Kidney epithelial cell (primary cell): Measurements from ENCODE around the gene GPSM1. TPM values are rescaled to one million over a fixed set of nuclear protein-coding genes. Genes with fewer than 3 reads are reported as not detected.

Experiments used
- DNase-seq: peaks from one replicate; pipeline ENCODE4 v3.0.0-alpha.2; 2010; ENCODE audit warnings: low read depth
- H3K27me3 ChIP-seq: 2 replicates; pipeline ENCODE4 v1.6.0; 2011; ENCODE audit warnings: low read length; ENCODE audit not compliant: control insufficient read depth, insufficient read depth
- H3K36me3 ChIP-seq: 2 replicates; pipeline ENCODE4 v1.5.1; 2011; ENCODE audit warnings: low read length; ENCODE audit not compliant: control insufficient read depth, insufficient read depth
- H3K4me3 ChIP-seq: 2 replicates; pipeline ENCODE4 v1.5.1; 2011; ENCODE audit warnings: low read depth, mild to moderate bottlenecking, control low read depth, low read length
- total RNA-seq: library from RNA; depleted of rRNA; stranded (reverse); fragments of >200 nt; gene quantifications from 2 replicates; pipeline ENCODE4 v1.2.3, GENCODE V29; 2015
- TF ChIP-seq, protein P1 (sequence below): IDR thresholded peaks from 2 replicates; pipeline ENCODE4 v1.5.1; 2011; ENCODE audit warnings: mild to moderate bottlenecking, moderate library complexity, low read length, control low read depth, inconsistent platforms; ENCODE audit not compliant: insufficient read depth, poor library complexity, severe bottlenecking

Gene GPSM1
- total RNA-seq, 1 donor from 2014 or later = 31.8 TPM

GRCh38 chr9:136293476-136294077 is 33.8 kb upstream of the GPSM1 start:
- H3K4me3 ChIP-seq = no peak overlapping the region
- H3K36me3 ChIP-seq = no peaks in the 10 kb centered on the region
- DNase-seq = no peak
- TF ChIP-seq, protein P1, sequence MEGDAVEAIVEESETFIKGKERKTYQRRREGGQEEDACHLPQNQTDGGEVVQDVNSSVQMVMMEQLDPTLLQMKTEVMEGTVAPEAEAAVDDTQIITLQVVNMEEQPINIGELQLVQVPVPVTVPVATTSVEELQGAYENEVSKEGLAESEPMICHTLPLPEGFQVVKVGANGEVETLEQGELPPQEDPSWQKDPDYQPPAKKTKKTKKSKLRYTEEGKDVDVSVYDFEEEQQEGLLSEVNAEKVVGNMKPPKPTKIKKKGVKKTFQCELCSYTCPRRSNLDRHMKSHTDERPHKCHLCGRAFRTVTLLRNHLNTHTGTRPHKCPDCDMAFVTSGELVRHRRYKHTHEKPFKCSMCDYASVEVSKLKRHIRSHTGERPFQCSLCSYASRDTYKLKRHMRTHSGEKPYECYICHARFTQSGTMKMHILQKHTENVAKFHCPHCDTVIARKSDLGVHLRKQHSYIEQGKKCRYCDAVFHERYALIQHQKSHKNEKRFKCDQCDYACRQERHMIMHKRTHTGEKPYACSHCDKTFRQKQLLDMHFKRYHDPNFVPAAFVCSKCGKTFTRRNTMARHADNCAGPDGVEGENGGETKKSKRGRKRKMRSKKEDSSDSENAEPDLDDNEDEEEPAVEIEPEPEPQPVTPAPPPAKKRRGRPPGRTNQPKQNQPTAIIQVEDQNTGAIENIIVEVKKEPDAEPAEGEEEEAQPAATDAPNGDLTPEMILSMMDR = no peak
- peaks cover 37% of the 10 kb centered on the region for H3K27me3 ChIP-seq

DNA sequence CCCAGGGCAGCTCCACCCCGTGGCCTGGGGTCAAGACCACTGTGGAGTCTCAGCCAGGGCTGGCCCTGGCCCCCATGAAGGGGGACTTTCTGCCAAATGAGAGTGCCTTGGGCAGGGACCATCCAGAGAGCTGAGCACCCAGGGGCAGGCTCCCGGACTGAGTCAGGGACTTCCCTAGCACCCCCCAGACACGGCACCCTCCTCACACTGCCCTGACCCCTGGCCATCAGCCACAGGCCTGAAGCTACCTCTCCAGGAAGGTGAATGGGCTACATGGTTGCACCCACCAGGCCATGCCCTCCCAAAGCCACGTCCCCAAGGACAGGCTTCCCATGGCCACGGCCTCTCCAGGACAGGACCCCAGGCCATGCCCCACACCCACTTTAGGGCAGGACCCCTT is 32.9 kb upstream of the GPSM1 start:
- H3K4me3 ChIP-seq = no peak overlapping the region
- H3K36me3 ChIP-seq = no peaks in the 10 kb centered on the region
- DNase-seq = no peak
- H3K27me3 ChIP-seq = peaks cover 37% of the 10 kb centered on the region
- TF ChIP-seq, protein P1 = no peak

DNA sequence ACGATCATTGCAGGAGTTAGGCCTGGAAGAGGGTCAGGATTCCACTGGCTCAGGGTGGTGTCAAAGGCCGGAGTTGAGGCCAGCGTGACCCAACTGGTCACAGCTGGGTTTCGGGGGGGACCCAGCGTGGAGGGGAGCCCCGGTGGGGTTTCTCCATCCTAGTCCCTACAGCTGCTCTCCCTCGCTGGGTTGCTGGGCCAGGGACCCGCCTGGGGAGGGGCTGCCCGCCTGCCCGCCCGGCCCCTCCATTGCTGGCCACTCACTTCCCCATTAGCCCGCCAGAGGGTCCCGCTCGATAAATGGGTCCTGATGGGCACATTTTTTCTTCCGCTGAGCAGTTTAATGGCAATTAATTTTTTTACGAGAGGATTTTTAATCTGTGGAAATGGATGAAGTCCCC is 32.3 kb upstream of the GPSM1 start:
- H3K27me3 ChIP-seq = peaks cover 41% of the 10 kb centered on the region
- DNase-seq = no peak
- no peaks in the 10 kb centered on the region for H3K36me3 ChIP-seq
- no peak overlapping the region for H3K4me3 ChIP-seq
- TF ChIP-seq, protein P1 = no peak

- TF ChIP-seq, protein P1 = no peak
- Histone ChIP-seq H3K36me3 (no peaks in the 10 kb centered on the region), H3K27me3 (peaks cover 41% of the 10 kb centered on the region), H3K4me3 (no peak overlapping the region)
- DNase-seq = no peak
Measured at GRCh38 chr9:136295542-136296433, 31.6 kb upstream of the GPSM1 start.

DNA sequence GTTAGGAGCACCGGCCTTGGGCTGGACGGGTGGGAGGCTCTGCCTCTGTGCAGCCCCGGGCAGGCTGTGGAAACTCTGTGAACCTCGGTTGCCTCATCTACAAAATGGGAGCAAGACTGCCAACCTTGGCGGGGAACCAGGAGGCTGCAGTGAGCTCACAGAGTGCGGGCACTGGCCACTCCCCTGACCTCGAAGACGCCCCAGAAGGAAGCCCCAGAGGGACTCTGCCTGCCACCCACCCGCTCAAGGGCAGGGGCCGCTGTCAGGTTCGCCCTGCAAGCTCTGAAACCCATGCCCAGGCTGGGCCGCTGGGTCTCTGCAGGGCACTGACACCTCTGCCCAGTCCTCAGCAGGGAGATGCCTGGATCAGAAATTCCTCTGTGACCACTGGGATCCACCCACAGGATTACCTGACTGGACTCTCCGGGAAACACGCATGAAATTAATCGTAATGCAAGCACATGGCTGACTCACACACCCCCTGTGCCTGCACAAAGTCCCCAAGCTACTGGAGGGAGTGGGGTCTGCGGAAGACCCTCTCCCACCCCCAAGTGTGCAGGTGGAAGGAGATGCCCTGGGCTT is 30.8 kb upstream of the GPSM1 start:
- H3K36me3 ChIP-seq = no peaks in the 10 kb centered on the region
- TF ChIP-seq, protein P1 = no peak
- H3K4me3 ChIP-seq = no peak overlapping the region
- no peak for DNase-seq
- H3K27me3 ChIP-seq = peaks cover 37% of the 10 kb centered on the region
